SJCRH30 (cell line): ENCODE measurements around the gene DAPK1. TPM values are rescaled to one million over a fixed set of nuclear protein-coding genes. Genes with fewer than 3 reads are reported as not detected.

Experiments used
- DNase-seq, 2 experiments: peaks; one replicate each; pipeline ENCODE4 v3.0.0-alpha.2; 2015 to 2020
- H3K27ac ChIP-seq: fragments of 250-450 bp; sonication (Bioruptor Pico); 2 replicates; pipeline ENCODE4 v1.5.1; 2020; ENCODE audit warnings: mild to moderate bottlenecking, moderate library complexity
- H3K27me3 ChIP-seq: fragments of 250-450 bp; sonication (Bioruptor Pico); 2 replicates; pipeline ENCODE4 v1.5.1; 2020; ENCODE audit warnings: mild to moderate bottlenecking, moderate library complexity
- H3K36me3 ChIP-seq: fragments of 250-450 bp; sonication (Bioruptor Pico); 2 replicates; pipeline ENCODE4 v1.5.1; 2020; ENCODE audit warnings: mild to moderate bottlenecking, moderate library complexity
- H3K4me1 ChIP-seq: fragments of 250-450 bp; sonication (Bioruptor Pico); 2 replicates; pipeline ENCODE4 v1.5.1; 2020; ENCODE audit warnings: mild to moderate bottlenecking, moderate library complexity
- H3K4me3 ChIP-seq: fragments of 250-450 bp; sonication (Bioruptor Pico); 2 replicates; pipeline ENCODE4 v1.5.1; 2020; ENCODE audit warnings: mild to moderate bottlenecking, moderate library complexity
- H3K9me3 ChIP-seq: fragments of 250-450 bp; sonication (Bioruptor Pico); replicated peaks from 2 replicates; pipeline ENCODE4 v1.5.1; 2020; ENCODE audit warnings: mild to moderate bottlenecking, moderate library complexity
- total RNA-seq: library from RNA; depleted of rRNA; stranded (reverse); fragments of >200 nt; shearing (Covaris generic); gene quantifications from 2 replicates; pipeline ENCODE4 v1.2.3, GENCODE V29; 2014

DAPK1 gene
- total RNA-seq, 1 experiment from 2014 or later = 73.5 TPM

DNA sequence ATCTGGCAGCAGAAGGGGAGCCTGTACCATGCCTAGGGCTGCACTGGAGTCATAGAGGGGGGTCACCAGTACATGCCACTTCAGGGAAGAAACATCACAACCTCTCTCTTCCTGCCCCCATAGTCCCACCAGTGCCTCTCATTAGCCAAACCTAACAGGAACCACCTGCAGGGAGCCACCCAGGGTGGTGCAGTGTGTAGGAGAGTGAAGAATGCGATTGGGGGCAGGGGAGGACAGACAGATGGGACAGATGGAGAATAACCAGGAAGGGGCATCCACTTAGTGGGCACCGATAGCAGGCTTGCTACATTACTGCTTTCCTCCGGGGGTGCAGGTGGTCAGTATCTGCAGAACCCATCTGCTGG is 19.2 kb downstream of the DAPK1 start:
- Histone ChIP-seq H3K9me3 (no peaks in the 10 kb centered on the region), H3K27me3 (no peaks in the 10 kb centered on the region), H3K36me3 (peaks cover 10% of the 10 kb centered on the region), H3K4me3 (no peak overlapping the region), H3K4me1 (peaks cover 5% of the 10 kb centered on the region; the same call in 1 of the 2 replicates), H3K27ac (no peak overlapping the region)
- no peak for DNase-seq

GRCh38 chr9:87517732-87518131 is 20.1 kb downstream of the DAPK1 start:
- Histone ChIP-seq H3K36me3 (peaks cover 17% of the 10 kb centered on the region), H3K4me1 (peaks cover 5% of the 10 kb centered on the region; the same call in 1 of the 2 replicates)

GRCh38 chr9:87518702-87519335 is 21.2 kb downstream of the DAPK1 start:
- no peaks in the 10 kb centered on the region for H3K9me3 ChIP-seq
- H3K27ac ChIP-seq = no peak overlapping the region
- peaks cover 22% of the 10 kb centered on the region for H3K36me3 ChIP-seq
- no peak overlapping the region for H3K4me3 ChIP-seq
- peaks cover 5% of the 10 kb centered on the region; the same call in 1 of the 2 replicates for H3K4me1 ChIP-seq
- no peak for DNase-seq
- H3K27me3 ChIP-seq = no peaks in the 10 kb centered on the region

More at GRCh38 chr9:87517732-87518131, 20.1 kb downstream of the DAPK1 start:
- Histone ChIP-seq H3K27ac (no peak overlapping the region), H3K4me3 (no peak overlapping the region), H3K9me3 (no peaks in the 10 kb centered on the region), H3K27me3 (no peaks in the 10 kb centered on the region)
- DNase-seq = no peak

DNA sequence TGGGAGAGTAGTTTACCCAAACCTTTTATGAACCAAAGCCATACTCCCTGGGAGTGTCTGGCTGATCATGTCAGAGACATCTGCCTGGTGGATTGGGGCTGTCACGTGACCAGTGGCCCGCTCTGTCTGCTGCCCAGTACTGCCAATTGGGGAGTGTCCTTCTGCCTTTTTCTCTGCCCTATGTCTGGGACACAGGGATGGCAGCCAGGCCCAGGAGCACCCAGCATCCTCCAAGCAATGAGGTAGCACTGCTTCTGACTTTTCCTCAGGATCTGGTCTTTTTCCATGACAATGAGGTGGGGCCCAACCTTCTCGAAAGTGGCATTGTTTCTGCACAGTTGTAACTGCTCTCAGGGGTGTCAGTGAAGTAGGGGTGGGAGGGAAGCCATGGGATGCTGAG is 21.8 kb downstream of the DAPK1 start:
- Histone ChIP-seq H3K4me1 (peaks cover 5% of the 10 kb centered on the region; the same call in 1 of the 2 replicates), H3K27me3 (no peaks in the 10 kb centered on the region), H3K9me3 (no peaks in the 10 kb centered on the region), H3K4me3 (no peak overlapping the region), H3K27ac (no peak overlapping the region), H3K36me3 (peaks cover 22% of the 10 kb centered on the region)
- no peak for DNase-seq

DNA sequence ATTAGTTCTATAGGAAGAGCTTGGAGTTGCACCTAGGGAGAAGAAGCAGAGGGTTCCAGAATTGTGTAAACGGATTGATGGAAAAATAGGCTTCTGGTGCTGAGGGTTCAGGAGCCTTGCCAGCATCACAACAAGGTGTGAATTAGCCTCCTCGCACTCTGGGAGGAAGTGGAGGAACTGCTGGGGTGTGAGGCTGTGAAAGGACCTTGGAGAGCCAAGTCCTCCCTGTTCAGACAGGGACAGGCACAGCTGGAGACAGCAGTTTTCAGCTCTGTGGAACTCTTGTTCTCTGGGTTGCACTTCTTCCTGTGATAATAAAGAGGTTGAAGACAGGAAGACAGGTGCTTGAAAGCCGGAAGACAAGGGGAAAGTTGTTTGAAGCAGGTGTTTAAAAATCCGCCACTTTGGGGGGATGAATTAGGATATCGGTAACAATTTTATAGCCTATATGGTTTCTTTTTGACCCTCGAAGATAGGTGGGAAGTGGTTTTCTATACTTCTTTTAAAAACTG is 22.6 kb downstream of the DAPK1 start:
- no peak overlapping the region for H3K4me3 ChIP-seq
- no peak overlapping the region for H3K27ac ChIP-seq
- peaks cover 22% of the 10 kb centered on the region for H3K36me3 ChIP-seq
- DNase-seq = peak in 1 of 2 experiments; percentile 54
- peaks cover 5% of the 10 kb centered on the region; the same call in 1 of the 2 replicates for H3K4me1 ChIP-seq
- H3K9me3 ChIP-seq = no peaks in the 10 kb centered on the region
- no peaks in the 10 kb centered on the region for H3K27me3 ChIP-seq

DNA sequence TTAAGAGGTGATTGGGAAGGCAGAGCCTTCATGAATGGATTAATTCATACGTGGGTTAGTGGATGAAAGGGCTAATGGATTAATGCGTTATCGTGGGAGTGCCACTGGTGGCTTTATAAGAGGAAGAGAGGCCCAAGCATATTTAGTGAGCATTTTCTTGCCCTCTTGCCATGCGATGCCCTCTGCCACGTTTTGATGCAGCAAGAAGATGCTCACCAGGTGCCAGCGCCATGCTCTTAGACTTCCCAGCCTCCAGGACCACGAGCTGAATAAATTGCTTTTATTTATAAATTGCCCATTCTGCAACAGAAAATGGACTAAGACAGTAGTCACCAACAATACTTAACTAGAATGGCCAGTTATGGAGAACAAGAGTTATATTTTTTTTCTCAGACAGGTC is 24.2 kb downstream of the DAPK1 start:
- H3K36me3 ChIP-seq = peaks cover 22% of the 10 kb centered on the region
- no peaks in the 10 kb centered on the region for H3K27me3 ChIP-seq
- no peaks in the 10 kb centered on the region for H3K9me3 ChIP-seq
- H3K27ac ChIP-seq = no peak overlapping the region
- H3K4me1 ChIP-seq = no peaks in the 10 kb centered on the region; the same call in 1 of the 2 replicates
- no peak overlapping the region for H3K4me3 ChIP-seq
- DNase-seq = no peak

- DNase-seq = no peak
- H3K4me1 ChIP-seq = no peaks in the 10 kb centered on the region; the same call in 1 of the 2 replicates
- H3K9me3 ChIP-seq = no peaks in the 10 kb centered on the region
- peaks cover 17% of the 10 kb centered on the region for H3K36me3 ChIP-seq
- H3K27me3 ChIP-seq = no peaks in the 10 kb centered on the region
- H3K4me3 ChIP-seq = no peak overlapping the region
- H3K27ac ChIP-seq = no peak overlapping the region
Observed at GRCh38 chr9:87524061-87524460, 26.4 kb downstream of the DAPK1 start.

GRCh38 chr9:87525546-87526303 is 28.1 kb downstream of the DAPK1 start:
- Histone ChIP-seq H3K4me1 (no peaks in the 10 kb centered on the region), H3K36me3 (peaks cover 17% of the 10 kb centered on the region)

DNA sequence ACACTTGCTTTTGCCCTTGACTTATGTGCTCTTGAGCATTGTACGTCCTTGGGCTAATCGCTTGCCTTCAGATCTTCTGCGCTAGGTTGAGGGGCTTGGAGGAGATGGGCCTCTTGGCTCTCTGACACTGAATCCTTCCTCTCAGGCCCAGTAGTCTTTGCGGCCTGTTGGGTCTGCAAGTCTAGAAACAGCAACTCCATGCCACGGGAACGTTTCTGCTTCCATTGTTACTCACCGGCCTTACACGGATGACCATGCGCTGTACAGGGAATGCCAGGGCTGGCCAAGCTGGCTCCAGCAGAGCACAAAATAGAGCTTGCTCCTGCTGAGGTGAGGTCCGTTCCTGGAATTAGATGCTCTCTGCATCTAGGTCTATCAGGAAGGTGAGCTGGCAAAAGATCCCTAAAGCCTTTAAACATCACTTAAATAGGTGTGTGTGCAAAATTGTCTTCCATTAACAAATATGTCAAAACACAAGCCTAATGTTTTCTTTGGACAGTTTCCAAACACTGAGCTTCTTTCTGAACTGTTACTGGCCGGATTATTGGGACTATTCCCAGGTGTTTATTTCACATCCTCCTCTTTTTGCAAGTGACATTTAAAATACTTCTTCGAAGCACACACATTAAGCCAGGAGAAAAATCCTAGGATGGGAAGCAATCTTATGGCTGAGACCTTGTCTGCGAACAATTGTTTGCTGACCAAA is 29.7 kb downstream of the DAPK1 start:
- no peaks in the 10 kb centered on the region for H3K9me3 ChIP-seq
- no peaks in the 10 kb centered on the region for H3K27me3 ChIP-seq
- H3K4me3 ChIP-seq = no peak overlapping the region
- H3K27ac ChIP-seq = no peak overlapping the region
- peaks cover 12% of the 10 kb centered on the region for H3K36me3 ChIP-seq
- no peak for DNase-seq
- no peaks in the 10 kb centered on the region for H3K4me1 ChIP-seq

More at GRCh38 chr9:87525546-87526303, 28.1 kb downstream of the DAPK1 start:
- no peak for DNase-seq
- Histone ChIP-seq H3K27me3 (no peaks in the 10 kb centered on the region), H3K27ac (no peak overlapping the region), H3K9me3 (no peaks in the 10 kb centered on the region), H3K4me3 (no peak overlapping the region)

DNA sequence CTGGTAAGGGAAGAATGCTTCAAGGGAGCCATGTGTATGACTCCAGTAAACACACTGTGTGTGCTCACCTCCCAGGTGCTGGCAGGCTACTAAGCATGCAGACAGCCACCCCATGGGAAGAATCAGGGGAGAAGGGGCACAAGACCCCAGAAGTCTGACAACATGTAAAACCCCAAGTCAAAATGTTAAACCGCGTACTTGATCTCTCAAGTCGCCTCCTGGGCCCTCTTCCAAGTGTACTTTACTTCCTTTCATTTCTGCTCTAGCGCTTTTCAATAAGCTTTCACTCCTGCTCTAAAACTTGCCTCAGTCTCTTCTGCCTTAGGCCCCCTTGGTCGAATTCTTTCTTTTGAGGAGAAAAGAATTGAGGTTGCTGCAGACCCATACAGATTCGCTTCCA is 31.3 kb downstream of the DAPK1 start:
- no peaks in the 10 kb centered on the region for H3K27me3 ChIP-seq
- DNase-seq = no peak
- no peak overlapping the region for H3K4me3 ChIP-seq
- no peaks in the 10 kb centered on the region for H3K4me1 ChIP-seq
- H3K27ac ChIP-seq = no peak overlapping the region
- no peaks in the 10 kb centered on the region for H3K9me3 ChIP-seq
- H3K36me3 ChIP-seq = no peaks in the 10 kb centered on the region

DNA sequence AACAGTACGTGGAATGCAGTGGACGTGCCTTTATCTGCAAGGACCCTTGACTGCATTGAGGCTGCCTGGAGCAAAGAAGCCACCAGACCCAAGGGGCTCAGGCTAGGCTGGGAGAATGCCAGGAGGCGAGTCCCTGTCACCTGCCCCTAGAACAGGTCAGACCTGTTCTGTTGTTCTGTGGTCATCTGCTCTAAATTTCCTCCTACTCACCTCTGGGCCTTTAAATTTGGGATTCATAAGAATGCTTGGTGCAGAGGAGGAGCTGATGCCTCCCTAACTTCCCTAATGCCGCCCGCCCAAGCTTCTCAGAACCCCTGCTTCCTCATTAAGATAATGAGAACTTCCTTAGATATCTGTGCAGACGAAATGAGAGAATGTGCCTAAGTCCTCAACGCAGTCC is 32.0 kb downstream of the DAPK1 start:
- Histone ChIP-seq H3K9me3 (no peaks in the 10 kb centered on the region), H3K36me3 (no peaks in the 10 kb centered on the region), H3K27me3 (no peaks in the 10 kb centered on the region), H3K4me3 (no peak overlapping the region), H3K27ac (no peak overlapping the region), H3K4me1 (no peaks in the 10 kb centered on the region)
- DNase-seq = no peak

- H3K4me3 ChIP-seq = no peak overlapping the region
- H3K36me3 ChIP-seq = no peaks in the 10 kb centered on the region
- H3K4me1 ChIP-seq = no peaks in the 10 kb centered on the region
- DNase-seq = no peak
- H3K9me3 ChIP-seq = no peaks in the 10 kb centered on the region
- H3K27me3 ChIP-seq = no peaks in the 10 kb centered on the region
- no peak overlapping the region for H3K27ac ChIP-seq
Observed at GRCh38 chr9:87530716-87531115, 33.0 kb downstream of the DAPK1 start.

DNA sequence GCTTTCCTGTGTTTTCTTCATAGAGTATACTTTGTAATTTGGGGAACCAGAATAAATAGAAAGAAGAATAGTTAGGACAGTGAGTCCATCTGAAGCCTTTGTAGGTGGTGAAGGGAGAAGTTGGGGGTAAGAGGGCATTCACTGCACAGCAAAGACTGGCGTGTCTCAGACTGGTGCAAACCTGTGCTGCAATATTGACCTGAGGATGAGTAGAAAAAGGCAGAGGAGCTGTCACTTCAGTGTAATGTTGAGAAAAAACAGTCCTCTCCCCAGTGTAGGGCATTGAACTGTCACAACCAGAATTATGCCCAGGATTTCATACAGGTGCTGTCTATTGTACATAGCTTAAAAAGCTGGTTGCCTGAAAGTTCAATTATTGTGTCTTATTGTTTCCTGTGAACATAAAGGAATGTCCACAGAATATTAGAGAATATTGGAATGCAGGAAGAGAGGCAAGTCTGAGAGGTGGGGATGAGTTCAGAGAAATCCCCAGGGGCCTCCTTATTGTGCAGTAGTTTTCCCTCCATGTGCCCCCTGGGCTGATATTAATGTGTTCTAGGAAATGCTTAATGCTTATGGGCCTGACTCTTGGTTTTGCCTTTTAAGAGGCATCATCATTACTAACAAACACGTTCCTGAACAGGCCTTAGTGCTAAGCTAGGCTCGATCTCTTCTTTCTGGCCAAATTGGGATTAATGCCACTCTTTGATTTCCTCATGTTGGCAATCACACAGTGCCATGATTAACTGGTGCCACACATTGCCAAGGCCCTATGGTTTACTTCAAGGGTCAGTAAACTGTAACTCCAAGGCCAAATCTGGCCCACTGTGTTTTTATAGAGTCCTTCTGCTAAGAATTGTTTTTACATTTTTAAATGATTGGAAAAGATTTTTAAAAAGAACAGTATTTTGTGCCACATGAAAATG is 34.0 kb downstream of the DAPK1 start:
- Histone ChIP-seq H3K4me3 (no peak overlapping the region), H3K4me1 (no peaks in the 10 kb centered on the region)

GRCh38 chr9:87533271-87533670 is 35.6 kb downstream of the DAPK1 start:
- Histone ChIP-seq H3K4me3 (no peak overlapping the region), H3K27ac (no peak overlapping the region), H3K36me3 (no peaks in the 10 kb centered on the region), H3K9me3 (no peaks in the 10 kb centered on the region), H3K27me3 (no peaks in the 10 kb centered on the region), H3K4me1 (peaks cover 12% of the 10 kb centered on the region)
- no peak for DNase-seq

More for the DNA sequence above, 34.0 kb downstream of the DAPK1 start:
- H3K9me3 ChIP-seq = no peaks in the 10 kb centered on the region
- no peaks in the 10 kb centered on the region for H3K27me3 ChIP-seq
- DNase-seq = no peak
- no peaks in the 10 kb centered on the region for H3K36me3 ChIP-seq
- H3K27ac ChIP-seq = no peak overlapping the region
